GM21619 (cell line): Measurements from ENCODE around the gene ZNF648.
"Not testable (repeated sequence)": the region's sequence is repeated elsewhere in the genome, so short reads cannot be mapped to it uniquely, and the experiment has no call there.

ENCODE experiments used
- ATAC-seq: cut with Tn5 transposase; IDR thresholded peaks from one replicate; pipeline ENCODE4 v1.9.1; 2021; ENCODE audit not compliant: unreplicated experiment

Gene ZNF648

GRCh38 chr1:182061594-182061993, at the start of gene ZNF648:
Gene ZNF648 (minus strand): TSS chr1:182061712. CDS start chr1:182058010, 3,702 bp downstream.
- no peak for ATAC-seq

GRCh38 chr1:182110635-182111034, 49.1 kb upstream of the ZNF648 start:
- no peak for ATAC-seq

GRCh38 chr1:182109771-182110170, 48.3 kb upstream of the ZNF648 start:
- no peak for ATAC-seq

- no peak for ATAC-seq
These were observed 45.7 kb upstream of the ZNF648 start for GRCh38 chr1:182107209-182107608.

GRCh38 chr1:182102043-182102416, 40.5 kb upstream of the ZNF648 start:
- no peak for ATAC-seq

GRCh38 chr1:182101415-182102042, 40.0 kb upstream of the ZNF648 start:
- no peak for ATAC-seq

GRCh38 chr1:182098301-182098700, 36.8 kb upstream of the ZNF648 start:
- no peak for ATAC-seq

- ATAC-seq: no peak
These were observed 34.4 kb upstream of the ZNF648 start for GRCh38 chr1:182095946-182096345.

- ATAC-seq: not testable (repeated sequence)
These were observed 33.0 kb upstream of the ZNF648 start for GRCh38 chr1:182094514-182095005.

GRCh38 chr1:182093781-182094180, 32.3 kb upstream of the ZNF648 start:
- ATAC-seq: no peak

- ATAC-seq: no peak
These were observed 30.8 kb upstream of the ZNF648 start for GRCh38 chr1:182092336-182092735.

- ATAC-seq: no peak
These were observed 29.6 kb upstream of the ZNF648 start for GRCh38 chr1:182091083-182091482.

GRCh38 chr1:182087719-182088350, 26.3 kb upstream of the ZNF648 start:
- ATAC-seq: no peak

GRCh38 chr1:182087304-182087703, 25.8 kb upstream of the ZNF648 start:
- ATAC-seq: no peak

- no peak for ATAC-seq
These were observed 25.1 kb upstream of the ZNF648 start for GRCh38 chr1:182086620-182087019.

GRCh38 chr1:182086136-182086535, 24.6 kb upstream of the ZNF648 start:
- no peak for ATAC-seq

- no peak for ATAC-seq
These were observed 24.2 kb upstream of the ZNF648 start for GRCh38 chr1:182085726-182086125.

GRCh38 chr1:182084487-182085316, 23.2 kb upstream of the ZNF648 start:
- ATAC-seq: peak; percentile 76

GRCh38 chr1:182083851-182084486, 22.5 kb upstream of the ZNF648 start:
- no peak for ATAC-seq

GRCh38 chr1:182080955-182081582, 19.6 kb upstream of the ZNF648 start:
- no peak for ATAC-seq

- no peak for ATAC-seq
These were observed 18.5 kb upstream of the ZNF648 start for GRCh38 chr1:182080040-182080439.
